ENCODE measurements around the gene NMNAT2.

- TF ChIP-seq ISL1 (CRISPR knock-in tag; IDR thresholded peaks at IDR 0.05) (no peak), ESRRG (CRISPR knock-in tag; IDR thresholded peaks at IDR 0.05) (no peak), BACH2 (CRISPR knock-in tag; IDR thresholded peaks at IDR 0.05; ENCODE audit: borderline replicate concordance) (no peak)
Measured at GRCh38 chr1:183375381-183375780, 42.8 kb downstream of the NMNAT2 start.

Data from SK-N-SH treated with all-trans-retinoic acid at 6 μM for 48 hours (cell line).